Neural cell (in vitro differentiated cells): Measurements from ENCODE around the gene FGF9. TPM values are rescaled to one million over a fixed set of nuclear protein-coding genes. Genes with fewer than 3 reads are reported as not detected.

Source experiments
- H2AFZ ChIP-seq: fragments of 200-600, 300-800 bp; sonication (generic), shearing (Covaris generic); 2 replicates; pipeline ENCODE4 v1.6.0; 2014; ENCODE audit warnings: low read depth, mild to moderate bottlenecking, antibody characterized with exemption, low read length, moderate library complexity
- H3F3A ChIP-seq: fragments of 200-600 bp; shearing (Covaris generic); 2 replicates; pipeline ENCODE4 v1.6.1; 2016; ENCODE audit warnings: mild to moderate bottlenecking, moderate library complexity, mixed read lengths, antibody characterized with exemption, low read length; ENCODE audit not compliant: insufficient read depth, poor library complexity, severe bottlenecking
- H3K27ac ChIP-seq: fragments of 200-600, 300-800 bp; sonication (generic), shearing (Covaris generic); 2 replicates; pipeline ENCODE4 v1.5.1; 2014; ENCODE audit warnings: mild to moderate bottlenecking, low read length, moderate library complexity
- H3K27me3 ChIP-seq: fragments of 300-800, 200-600 bp; sonication (generic), shearing (Covaris generic); 2 replicates; pipeline ENCODE4 v1.6.0; 2014; ENCODE audit warnings: mild to moderate bottlenecking, low read depth, low read length, moderate library complexity; ENCODE audit not compliant: insufficient read depth
- H3K36me3 ChIP-seq: fragments of 300-800, 200-600 bp; sonication (generic), shearing (Covaris generic); 2 replicates; pipeline ENCODE4 v1.5.1; 2014; ENCODE audit warnings: mild to moderate bottlenecking, antibody characterized with exemption, low read length, moderate library complexity; ENCODE audit not compliant: insufficient read depth
- H3K4me2 ChIP-seq: fragments of 300-800, 200-600 bp; sonication (generic), shearing (Covaris generic); 2 replicates; pipeline ENCODE4 v1.6.0; 2014; ENCODE audit warnings: mild to moderate bottlenecking, low read length
- H3K4me3 ChIP-seq: fragments of 300-800, 200-600 bp; sonication (generic), shearing (Covaris generic); 2 replicates; pipeline ENCODE4 v1.5.1; 2014; ENCODE audit warnings: mild to moderate bottlenecking, low read length, moderate library complexity
- H3K79me2 ChIP-seq: fragments of 200-600 bp; shearing (Covaris generic); replicated peaks from 2 replicates; pipeline ENCODE4 v1.6.0; 2014; ENCODE audit warnings: mild to moderate bottlenecking, low read length, moderate library complexity; ENCODE audit not compliant: insufficient read depth
- H3K9ac ChIP-seq: fragments of 300-800, 200-600 bp; sonication (generic), shearing (Covaris generic); 2 replicates; pipeline ENCODE4 v1.6.1; 2016; ENCODE audit warnings: mild to moderate bottlenecking, low read length, mixed read lengths
- H3K9me2 ChIP-seq: fragments of 200-600 bp; shearing (Covaris generic); 2 replicates; pipeline ENCODE4 v1.6.1; 2016; ENCODE audit warnings: mild to moderate bottlenecking, low read length, mixed read lengths; ENCODE audit not compliant: insufficient read depth
- H3K9me3 ChIP-seq: fragments of 200-600, 300-800 bp; sonication (generic), shearing (Covaris generic); 2 replicates; pipeline ENCODE4 v1.6.1; 2016; ENCODE audit warnings: mild to moderate bottlenecking, mixed run types, low read length, moderate library complexity, mixed read lengths
- H4K20me1 ChIP-seq: fragments of 200-600 bp; shearing (Covaris generic); 2 replicates; pipeline ENCODE4 v1.6.1; 2016; ENCODE audit warnings: mild to moderate bottlenecking, mixed run types; ENCODE audit not compliant: insufficient read depth
- EP300 ChIP-seq: fragments of 450-650 bp; conservative IDR thresholded peaks from 2 replicates; pipeline ENCODE4 v1.6.1; 2014; ENCODE audit warnings: antibody characterized with exemption, mild to moderate bottlenecking, moderate library complexity; ENCODE audit not compliant: poor library complexity, severe bottlenecking
- EZH2 ChIP-seq: fragments of 200-600, 300-800 bp; shearing (Covaris generic), sonication (generic); IDR thresholded peaks from 2 replicates; pipeline ENCODE4 v1.6.1; 2014; ENCODE audit warnings: antibody characterized with exemption, low read length, borderline replicate concordance, mild to moderate bottlenecking; ENCODE audit not compliant: insufficient read depth, poor library complexity, severe bottlenecking
- MXI1 ChIP-seq: fragments of 450-650 bp; conservative IDR thresholded peaks from 2 replicates; pipeline ENCODE4 v1.6.1; 2014; ENCODE audit warnings: antibody characterized with exemption, mild to moderate bottlenecking; ENCODE audit not compliant: poor library complexity, severe bottlenecking
- POLR2AphosphoS5 ChIP-seq: IDR thresholded peaks from 2 replicates; pipeline ENCODE4 v1.6.1; 2012
- RAD21 ChIP-seq: fragments of 450-650 bp; conservative IDR thresholded peaks from 2 replicates; pipeline ENCODE4 v1.6.1; 2014; ENCODE audit warnings: antibody characterized with exemption, mild to moderate bottlenecking, moderate library complexity
- SMC3 ChIP-seq: fragments of 450-650 bp; conservative IDR thresholded peaks from 2 replicates; pipeline ENCODE4 v1.6.1; 2014; ENCODE audit warnings: antibody characterized with exemption, mild to moderate bottlenecking, moderate library complexity; ENCODE audit not compliant: poor library complexity
- TAF1 ChIP-seq: IDR thresholded peaks from 2 replicates; pipeline ENCODE4 v1.6.1; 2012; ENCODE audit warnings: low read depth
- polyA plus RNA-seq: library from polyadenylated mRNA; depleted of rRNA; stranded (reverse); fragments of >200 nt; gene quantifications from 2 replicates; pipeline ENCODE4 v1.2.3, GENCODE V29; 2014
- TF ChIP-seq, protein P1 (sequence below): IDR thresholded peaks from 2 replicates; pipeline ENCODE4 v1.6.1; 2012; ENCODE audit warnings: borderline replicate concordance
- TF ChIP-seq, protein P2 (sequence below): fragments of 450-650 bp; IDR thresholded peaks from 2 replicates; pipeline ENCODE4 v1.5.1; 2014; ENCODE audit warnings: antibody characterized with exemption, mild to moderate bottlenecking, moderate library complexity; ENCODE audit not compliant: poor library complexity, severe bottlenecking

FGF9 gene
- polyA plus RNA-seq, 1 donor from 2014 or later, result 29.4 TPM

DNA sequence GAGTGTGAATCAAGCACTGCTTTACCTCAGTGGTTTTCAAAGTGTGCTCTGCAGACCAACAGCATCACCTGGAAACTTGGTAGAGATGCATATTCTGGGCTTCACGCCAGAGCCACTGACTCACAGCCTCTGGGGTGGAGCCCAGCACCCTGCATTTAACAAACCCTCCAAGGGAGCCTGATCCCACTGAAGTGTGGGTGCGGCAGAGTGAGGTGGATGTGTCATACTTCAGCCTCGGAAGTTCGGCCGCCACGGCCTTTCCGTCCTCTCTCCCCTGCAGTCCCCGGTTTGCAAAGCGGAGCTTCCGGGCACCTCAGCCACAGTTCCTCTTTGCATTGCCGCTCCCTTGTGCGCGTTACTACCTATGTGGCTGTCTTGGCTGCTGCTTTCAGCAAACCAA lies 33.6 kb upstream of the FGF9 start:
- Histone ChIP-seq H2AFZ (no peak overlapping the region), H3K27ac (no peak overlapping the region), H3K36me3 (no peaks in the 10 kb centered on the region), H4K20me1 (no peaks in the 10 kb centered on the region), H3K9ac (no peak overlapping the region), H3K4me3 (no peak overlapping the region), H3K79me2 (no peaks in the 10 kb centered on the region), H3F3A (peaks cover 4% of the 10 kb centered on the region), H3K9me3 (no peaks in the 10 kb centered on the region), H3K27me3 (no peaks in the 10 kb centered on the region), H3K4me2 (no peak overlapping the region), H3K9me2 (no peaks in the 10 kb centered on the region)
- TF ChIP-seq, protein P1, sequence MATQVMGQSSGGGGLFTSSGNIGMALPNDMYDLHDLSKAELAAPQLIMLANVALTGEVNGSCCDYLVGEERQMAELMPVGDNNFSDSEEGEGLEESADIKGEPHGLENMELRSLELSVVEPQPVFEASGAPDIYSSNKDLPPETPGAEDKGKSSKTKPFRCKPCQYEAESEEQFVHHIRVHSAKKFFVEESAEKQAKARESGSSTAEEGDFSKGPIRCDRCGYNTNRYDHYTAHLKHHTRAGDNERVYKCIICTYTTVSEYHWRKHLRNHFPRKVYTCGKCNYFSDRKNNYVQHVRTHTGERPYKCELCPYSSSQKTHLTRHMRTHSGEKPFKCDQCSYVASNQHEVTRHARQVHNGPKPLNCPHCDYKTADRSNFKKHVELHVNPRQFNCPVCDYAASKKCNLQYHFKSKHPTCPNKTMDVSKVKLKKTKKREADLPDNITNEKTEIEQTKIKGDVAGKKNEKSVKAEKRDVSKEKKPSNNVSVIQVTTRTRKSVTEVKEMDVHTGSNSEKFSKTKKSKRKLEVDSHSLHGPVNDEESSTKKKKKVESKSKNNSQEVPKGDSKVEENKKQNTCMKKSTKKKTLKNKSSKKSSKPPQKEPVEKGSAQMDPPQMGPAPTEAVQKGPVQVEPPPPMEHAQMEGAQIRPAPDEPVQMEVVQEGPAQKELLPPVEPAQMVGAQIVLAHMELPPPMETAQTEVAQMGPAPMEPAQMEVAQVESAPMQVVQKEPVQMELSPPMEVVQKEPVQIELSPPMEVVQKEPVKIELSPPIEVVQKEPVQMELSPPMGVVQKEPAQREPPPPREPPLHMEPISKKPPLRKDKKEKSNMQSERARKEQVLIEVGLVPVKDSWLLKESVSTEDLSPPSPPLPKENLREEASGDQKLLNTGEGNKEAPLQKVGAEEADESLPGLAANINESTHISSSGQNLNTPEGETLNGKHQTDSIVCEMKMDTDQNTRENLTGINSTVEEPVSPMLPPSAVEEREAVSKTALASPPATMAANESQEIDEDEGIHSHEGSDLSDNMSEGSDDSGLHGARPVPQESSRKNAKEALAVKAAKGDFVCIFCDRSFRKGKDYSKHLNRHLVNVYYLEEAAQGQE, result no peak
- TF ChIP-seq MXI1 (no peak), POLR2AphosphoS5 (no peak), TAF1 (no peak), EZH2 (no peak), SMC3 (no peak), EP300 (no peak), RAD21 (no peak)
- TF ChIP-seq, protein P2, sequence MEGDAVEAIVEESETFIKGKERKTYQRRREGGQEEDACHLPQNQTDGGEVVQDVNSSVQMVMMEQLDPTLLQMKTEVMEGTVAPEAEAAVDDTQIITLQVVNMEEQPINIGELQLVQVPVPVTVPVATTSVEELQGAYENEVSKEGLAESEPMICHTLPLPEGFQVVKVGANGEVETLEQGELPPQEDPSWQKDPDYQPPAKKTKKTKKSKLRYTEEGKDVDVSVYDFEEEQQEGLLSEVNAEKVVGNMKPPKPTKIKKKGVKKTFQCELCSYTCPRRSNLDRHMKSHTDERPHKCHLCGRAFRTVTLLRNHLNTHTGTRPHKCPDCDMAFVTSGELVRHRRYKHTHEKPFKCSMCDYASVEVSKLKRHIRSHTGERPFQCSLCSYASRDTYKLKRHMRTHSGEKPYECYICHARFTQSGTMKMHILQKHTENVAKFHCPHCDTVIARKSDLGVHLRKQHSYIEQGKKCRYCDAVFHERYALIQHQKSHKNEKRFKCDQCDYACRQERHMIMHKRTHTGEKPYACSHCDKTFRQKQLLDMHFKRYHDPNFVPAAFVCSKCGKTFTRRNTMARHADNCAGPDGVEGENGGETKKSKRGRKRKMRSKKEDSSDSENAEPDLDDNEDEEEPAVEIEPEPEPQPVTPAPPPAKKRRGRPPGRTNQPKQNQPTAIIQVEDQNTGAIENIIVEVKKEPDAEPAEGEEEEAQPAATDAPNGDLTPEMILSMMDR, result no peak

DNA sequence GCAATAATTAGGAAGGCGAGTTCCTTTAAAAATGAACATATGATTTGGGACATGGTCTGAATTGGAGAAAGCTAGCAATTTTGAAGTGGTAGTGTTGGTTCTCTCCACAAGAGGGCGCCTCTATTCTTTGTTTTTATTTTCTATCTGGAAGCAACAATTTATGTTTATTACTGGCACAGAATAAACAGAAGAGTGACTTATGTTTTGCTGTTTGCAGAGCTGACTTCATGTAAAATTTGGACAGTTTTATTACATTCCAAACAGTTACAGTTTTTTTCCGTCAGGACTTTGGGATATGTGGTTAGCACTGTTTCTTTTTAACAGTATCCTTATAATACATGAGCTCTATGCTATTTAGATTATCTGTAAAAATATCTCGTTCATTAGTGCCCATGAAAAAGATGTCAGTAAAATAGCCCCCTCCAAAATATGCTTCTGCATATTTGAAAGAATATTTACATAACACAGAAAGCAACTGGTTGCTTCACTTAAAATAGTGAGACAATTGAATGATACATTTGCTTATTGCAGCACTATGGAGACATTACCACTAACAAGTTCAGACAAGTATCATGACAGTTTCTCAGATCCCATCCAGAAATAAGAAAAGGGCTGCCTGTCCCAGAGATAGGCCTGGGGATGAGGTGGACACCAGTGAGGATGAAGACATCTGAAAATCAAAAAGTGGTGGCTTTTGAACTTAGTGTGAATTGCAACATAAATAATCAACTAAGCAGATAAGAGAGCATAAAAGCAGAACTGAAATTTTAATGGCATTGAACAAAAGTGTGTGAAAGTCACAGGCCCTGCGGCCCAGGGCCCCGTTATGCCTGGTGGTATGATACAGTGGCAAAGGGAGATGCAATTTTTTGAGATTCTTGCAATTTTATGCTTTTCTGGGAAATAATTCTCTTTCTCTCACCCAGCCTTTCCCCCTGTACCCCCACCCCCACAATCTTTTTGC lies 32.3 kb upstream of the FGF9 start:
- H3K4me2 ChIP-seq, result no peak overlapping the region
- TF ChIP-seq, protein P2, result peak; percentile 87
- TF ChIP-seq RAD21 (peak; percentile 86), EZH2 (no peak), SMC3 (peak; percentile 93)
- H3K36me3 ChIP-seq, result no peaks in the 10 kb centered on the region

More for the DNA sequence above, 32.3 kb upstream of the FGF9 start:
- Histone ChIP-seq H3K27me3 (no peaks in the 10 kb centered on the region), H3K9me3 (no peaks in the 10 kb centered on the region), H3K9me2 (no peaks in the 10 kb centered on the region), H3F3A (peaks cover 4% of the 10 kb centered on the region), H3K79me2 (no peaks in the 10 kb centered on the region), H3K4me3 (no peak overlapping the region), H3K9ac (no peak overlapping the region), H2AFZ (no peak overlapping the region), H4K20me1 (no peaks in the 10 kb centered on the region), H3K27ac (no peak overlapping the region)
